HFF-Myc (cell line): Measurements from ENCODE around the gene MRRF.
"Not testable (repeated sequence)": the region's sequence is repeated elsewhere in the genome, so short reads cannot be mapped to it uniquely, and the experiment has no call there.

Experiments used
- DNase-seq: peaks from one replicate; pipeline ENCODE4 v3.0.0-alpha.2; 2011; ENCODE audit warnings: low read depth; ENCODE audit errors: extremely low read depth
- H3K4me3 ChIP-seq: replicated peaks from 2 replicates; pipeline ENCODE4 v1.5.1; 2011; ENCODE audit warnings: low read depth, mild to moderate bottlenecking, control low read depth, low read length
- TF ChIP-seq, protein P1 (sequence below): IDR thresholded peaks from 2 replicates; pipeline ENCODE4 v1.5.1; 2012; ENCODE audit warnings: mild to moderate bottlenecking, low read depth, low read length, control low read depth; ENCODE audit errors: missing control alignments

Gene MRRF

DNA sequence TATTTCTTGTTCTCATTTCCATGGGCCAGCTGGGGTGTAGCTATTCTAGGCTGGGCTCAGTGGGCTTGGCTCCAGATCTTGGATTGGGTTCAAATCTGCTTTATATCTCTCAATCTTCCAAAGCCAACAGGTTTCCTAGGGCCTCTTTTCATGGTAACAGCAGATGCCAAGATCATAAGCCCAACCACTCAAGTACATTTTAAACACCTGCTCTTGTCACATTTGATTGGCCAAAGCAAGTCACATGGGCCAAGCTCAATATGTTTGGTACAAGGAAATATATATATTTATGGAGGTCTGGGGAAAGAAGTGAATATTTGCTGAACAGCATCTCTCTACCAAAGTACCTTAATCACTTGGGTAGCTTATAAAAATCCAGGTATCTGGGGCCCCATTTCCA lies 49.5 kb downstream of the MRRF start:
- DNase-seq = no peak
- TF ChIP-seq, protein P1, sequence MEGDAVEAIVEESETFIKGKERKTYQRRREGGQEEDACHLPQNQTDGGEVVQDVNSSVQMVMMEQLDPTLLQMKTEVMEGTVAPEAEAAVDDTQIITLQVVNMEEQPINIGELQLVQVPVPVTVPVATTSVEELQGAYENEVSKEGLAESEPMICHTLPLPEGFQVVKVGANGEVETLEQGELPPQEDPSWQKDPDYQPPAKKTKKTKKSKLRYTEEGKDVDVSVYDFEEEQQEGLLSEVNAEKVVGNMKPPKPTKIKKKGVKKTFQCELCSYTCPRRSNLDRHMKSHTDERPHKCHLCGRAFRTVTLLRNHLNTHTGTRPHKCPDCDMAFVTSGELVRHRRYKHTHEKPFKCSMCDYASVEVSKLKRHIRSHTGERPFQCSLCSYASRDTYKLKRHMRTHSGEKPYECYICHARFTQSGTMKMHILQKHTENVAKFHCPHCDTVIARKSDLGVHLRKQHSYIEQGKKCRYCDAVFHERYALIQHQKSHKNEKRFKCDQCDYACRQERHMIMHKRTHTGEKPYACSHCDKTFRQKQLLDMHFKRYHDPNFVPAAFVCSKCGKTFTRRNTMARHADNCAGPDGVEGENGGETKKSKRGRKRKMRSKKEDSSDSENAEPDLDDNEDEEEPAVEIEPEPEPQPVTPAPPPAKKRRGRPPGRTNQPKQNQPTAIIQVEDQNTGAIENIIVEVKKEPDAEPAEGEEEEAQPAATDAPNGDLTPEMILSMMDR = no peak
- no peak overlapping the region for H3K4me3 ChIP-seq

DNA sequence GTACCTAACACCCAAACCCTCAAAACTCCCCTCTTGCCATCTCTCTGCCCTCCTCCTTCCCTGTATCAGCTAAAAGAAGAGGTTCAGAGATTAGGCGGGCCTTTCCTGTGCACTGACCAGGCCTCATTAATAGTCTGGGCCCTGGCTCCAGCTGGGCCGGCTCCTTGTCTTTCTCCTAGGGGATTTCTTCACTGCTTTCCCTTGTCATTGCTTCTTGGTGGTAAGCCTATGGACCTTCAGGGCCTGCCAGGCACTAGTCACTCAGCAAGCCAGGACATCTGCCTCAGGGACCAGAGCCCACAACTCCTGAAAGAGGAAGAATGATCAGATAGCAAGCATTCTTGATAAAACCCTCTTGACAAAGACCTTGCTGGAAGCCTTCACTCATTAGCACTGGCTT lies 50.9 kb downstream of the MRRF start:
- DNase-seq = no peak
- no peak overlapping the region for H3K4me3 ChIP-seq
- TF ChIP-seq, protein P1 = no peak

DNA sequence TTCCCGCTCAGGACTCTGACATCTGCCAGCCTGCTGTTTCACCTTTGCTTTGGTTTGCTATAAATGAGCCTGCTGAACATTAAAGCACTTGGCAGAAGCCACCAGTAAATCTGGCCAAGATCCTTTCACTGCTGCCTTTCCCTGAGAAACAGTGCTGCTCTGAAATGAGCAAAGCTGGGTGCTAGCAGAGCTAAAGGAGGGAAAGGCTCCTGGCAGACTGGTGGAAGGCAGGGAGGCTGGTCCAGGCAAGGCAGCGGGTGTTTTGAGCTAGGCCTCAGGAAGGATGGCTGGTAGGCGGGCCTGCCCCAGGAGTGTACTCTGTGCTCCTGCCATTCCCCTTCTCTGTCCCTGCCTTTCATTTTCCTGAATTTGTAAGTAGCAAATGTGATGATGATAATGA lies 53.6 kb downstream of the MRRF start:
- no peak overlapping the region for H3K4me3 ChIP-seq
- no peak for DNase-seq
- TF ChIP-seq, protein P1 = no peak

DNA sequence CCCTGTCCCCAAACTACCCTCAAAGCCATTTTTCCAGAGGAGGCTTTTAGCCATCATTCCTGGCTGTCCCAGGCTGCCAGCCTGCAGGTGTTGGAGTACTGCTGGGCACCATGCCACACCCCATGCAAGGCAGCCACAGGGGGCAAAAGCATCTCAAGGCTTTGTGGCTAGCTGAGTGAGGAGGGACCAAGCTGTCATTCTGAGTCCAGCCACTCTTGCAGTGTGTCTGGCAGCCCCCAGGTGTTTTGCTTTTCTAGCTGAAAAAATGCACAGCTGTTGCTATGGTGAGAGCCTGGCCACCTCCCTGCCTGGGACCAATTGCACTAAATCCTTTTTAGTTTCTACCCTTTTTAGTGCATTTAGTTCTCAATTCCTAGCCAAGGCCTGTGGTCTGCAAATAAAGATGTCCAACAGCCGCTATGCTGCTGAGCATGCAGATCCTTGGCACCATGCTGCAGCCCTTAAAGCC lies 55.8 kb downstream of the MRRF start:
- no peak for DNase-seq
- TF ChIP-seq, protein P1 = no peak
- H3K4me3 ChIP-seq = no peak overlapping the region

DNA sequence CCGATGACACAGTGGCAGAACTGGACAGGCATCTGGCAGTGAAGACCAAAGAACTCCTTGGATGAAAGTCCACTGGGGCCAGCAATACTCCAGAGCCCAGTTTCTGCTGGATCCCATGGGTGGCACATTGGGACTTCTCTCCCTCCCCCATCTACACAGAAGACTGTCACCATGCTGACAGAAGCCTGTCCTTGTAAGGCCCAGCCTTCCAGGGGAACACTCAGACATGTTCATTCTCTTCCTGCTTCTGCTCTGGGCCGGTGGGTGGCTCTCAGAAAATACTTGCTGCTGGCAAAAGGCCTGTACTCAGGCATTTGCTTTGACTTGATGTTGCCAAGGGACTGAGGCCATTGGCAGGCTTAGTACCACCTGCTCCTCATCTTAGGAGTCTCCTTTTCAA lies 57.9 kb downstream of the MRRF start:
- DNase-seq = no peak
- TF ChIP-seq, protein P1 = no peak
- no peak overlapping the region for H3K4me3 ChIP-seq

DNA sequence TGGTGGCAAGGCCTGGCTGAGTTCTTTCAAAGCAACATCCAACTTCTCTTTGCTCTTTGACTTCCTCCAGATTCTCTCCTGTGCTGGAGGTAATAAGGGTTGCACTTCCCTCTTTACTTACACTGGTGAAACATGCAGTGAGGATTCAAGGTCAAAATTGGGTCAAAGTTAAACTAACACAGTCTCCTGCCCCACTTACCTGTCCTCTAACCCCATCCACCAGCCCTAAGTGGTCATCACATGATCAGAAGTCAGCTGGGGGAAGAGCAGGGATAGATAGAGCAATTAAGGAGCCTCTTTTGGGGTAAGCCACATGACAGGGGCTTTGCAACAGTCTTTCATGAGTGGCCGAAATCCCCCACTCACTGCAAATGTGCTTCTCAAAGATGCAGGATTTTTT lies 60.0 kb downstream of the MRRF start:
- not testable (repeated sequence) for DNase-seq, H3K4me3 ChIP-seq

DNA sequence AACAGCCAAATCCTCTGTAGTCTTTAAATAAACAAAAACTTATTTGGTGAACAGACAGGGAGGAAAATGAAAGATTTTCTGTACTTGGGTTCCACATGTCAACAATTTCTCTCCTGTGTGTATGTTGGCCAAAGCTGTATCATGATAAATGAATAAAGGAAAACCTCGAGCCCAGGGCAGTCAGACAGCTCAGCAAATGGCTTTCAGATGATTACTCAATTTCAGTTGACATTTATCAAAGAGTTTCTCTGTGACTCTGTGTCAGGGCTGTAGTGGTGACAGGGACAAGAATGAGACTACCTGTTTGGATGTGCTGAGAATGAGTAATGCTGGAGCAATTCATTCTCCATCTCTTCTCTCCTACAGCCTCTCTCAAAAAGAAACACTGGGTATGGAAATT lies 60.4 kb downstream of the MRRF start:
- no peak for DNase-seq
- no peak overlapping the region for H3K4me3 ChIP-seq
- TF ChIP-seq, protein P1 = no peak
